ENCODE data around the gene HLA-DQA2. TPM values are rescaled to one million over a fixed set of nuclear protein-coding genes. Genes with fewer than 3 reads are reported as not detected.
A peak's percentile ranks its signal among the peaks of the same experiment; 100 is the strongest.

The HLA-DQA2 gene
- total and polyA plus RNA-seq, 12 donors: 0.18 to 28.1 (median 1.9) TPM; not detected in 3

GRCh38 chr6:32752580-32752979 lies 11.4 kb downstream of the HLA-DQA2 start:
- Histone ChIP-seq H3K4me3 (no peak overlapping the region), H3K36me3 (no peaks in the 10 kb centered on the region), H3K9me3 (no peaks in the 10 kb centered on the region), H3K27me3 (peaks cover 0 to 84% (median 55%) of the 10 kb centered on the region in 7 donors), H3K4me1 (no peaks in the 10 kb centered on the region), H3K27ac (no peak overlapping the region)
- ATAC-seq (no peak), DNase-seq (no peak)
- TF ChIP-seq CTCF (IDR thresholded peaks at IDR 0.05): no peak
- intact Hi-C loops (cut with DNase I): no loop called here
- 31 to 36% methylated on average over 8 of the region's 8 CpGs for WGBS, 2 donors

- peaks cover 0 to 67% (median 44%) of the 10 kb centered on the region in 7 donors for H3K27me3 ChIP-seq
Observed at GRCh38 chr6:32759669-32760068, 18.5 kb downstream of the HLA-DQA2 start.

GRCh38 chr6:32761072-32761471 lies 19.9 kb downstream of the HLA-DQA2 start:
- no peak for DNase-seq
- H3K27me3 ChIP-seq: peaks cover 0 to 72% (median 41%) of the 10 kb centered on the region in 7 donors
- no peaks in the 10 kb centered on the region for H3K9me3 ChIP-seq
- H3K4me1 ChIP-seq: no peaks in the 10 kb centered on the region
- no peaks in the 10 kb centered on the region for H3K36me3 ChIP-seq
- ATAC-seq: peak in 1 of 8 donors; percentile 76
- WGBS, 2 donors: 82 to 89% methylated on average over 16 of the region's 16 CpGs
- no peak overlapping the region for H3K27ac ChIP-seq
- TF ChIP-seq CTCF (IDR thresholded peaks at IDR 0.05): no peak
- intact Hi-C loops (cut with DNase I): loop anchor here in 2 of 10 donors (2.0 kb wide), 1 partner anchor 98 kb away; no protein-coding TSS in a partner anchor
- H3K4me3 ChIP-seq: no peak overlapping the region

More at GRCh38 chr6:32759669-32760068, 18.5 kb downstream of the HLA-DQA2 start:
- no peak for TF ChIP-seq CTCF (IDR thresholded peaks at IDR 0.05)
- intact Hi-C loops (cut with DNase I): loop anchor here in 2 of 10 donors (2.0 kb wide), 1 partner anchor 97 kb away; no protein-coding TSS in a partner anchor
- Histone ChIP-seq H3K36me3 (no peaks in the 10 kb centered on the region), H3K27ac (no peak overlapping the region), H3K4me1 (no peaks in the 10 kb centered on the region), H3K9me3 (no peaks in the 10 kb centered on the region), H3K4me3 (no peak overlapping the region)
- no peak for ATAC-seq
- 74 to 81% methylated on average over 1 of the region's 1 CpG for WGBS, 2 donors
- DNase-seq: no peak

GRCh38 chr6:32761548-32761947 lies 20.4 kb downstream of the HLA-DQA2 start:
- intact Hi-C loops (cut with DNase I): loop anchor here in 2 of 10 donors (2.0 kb wide), 1 partner anchor 99 kb away; no protein-coding TSS in a partner anchor

More at GRCh38 chr6:32761548-32761947, 20.4 kb downstream of the HLA-DQA2 start:
- ATAC-seq (no peak), DNase-seq (no peak)
- 41 to 53% methylated on average over 40 of the region's 40 CpGs for WGBS, 2 donors
- H3K36me3 ChIP-seq: no peaks in the 10 kb centered on the region
- no peaks in the 10 kb centered on the region for H3K9me3 ChIP-seq
- no peak overlapping the region for H3K4me3 ChIP-seq
- TF ChIP-seq CTCF (IDR thresholded peaks at IDR 0.05): no peak
- H3K27me3 ChIP-seq: peaks cover 0 to 72% (median 41%) of the 10 kb centered on the region in 7 donors
- no peak overlapping the region for H3K27ac ChIP-seq
- H3K4me1 ChIP-seq: no peaks in the 10 kb centered on the region

Measured in heart right ventricle (tissue), 16 donors.